ENCODE measurements around the gene ITGA1.

The ITGA1 gene

GRCh38 chr5:52827815-52828214 lies 40.1 kb downstream of the ITGA1 start:
- TF ChIP-seq JUND (IDR thresholded peaks at IDR 0.05; ENCODE audit: low read depth) = no peak
- in situ Hi-C loops (cut with HindIII; ENCODE audit: low pct_unique_long_range_greater_than_20kb, low sequenced_read_pairs) = no loop called here
- no peak for DNase-seq (ENCODE audit: low read depth in 1 of 2, low spot score in 1 of 2)

GRCh38 chr5:52829664-52830063 lies 41.9 kb downstream of the ITGA1 start:
- in situ Hi-C loops (cut with HindIII; ENCODE audit: low pct_unique_long_range_greater_than_20kb, low sequenced_read_pairs) = no loop called here
- no peak for DNase-seq (ENCODE audit: low read depth in 1 of 2, low spot score in 1 of 2)
- no peak for TF ChIP-seq JUND (IDR thresholded peaks at IDR 0.05; ENCODE audit: low read depth)

GRCh38 chr5:52830650-52831049 lies 42.9 kb downstream of the ITGA1 start:
- no peak for TF ChIP-seq JUND (IDR thresholded peaks at IDR 0.05; ENCODE audit: low read depth)
- in situ Hi-C loops (cut with HindIII; ENCODE audit: low pct_unique_long_range_greater_than_20kb, low sequenced_read_pairs) = no loop called here
- no peak for DNase-seq (ENCODE audit: low read depth in 1 of 2, low spot score in 1 of 2)

GRCh38 chr5:52831786-52832511 lies 44.2 kb downstream of the ITGA1 start:
- no peak for DNase-seq (ENCODE audit: low read depth in 1 of 2, low spot score in 1 of 2)
- in situ Hi-C loops (cut with HindIII; ENCODE audit: low pct_unique_long_range_greater_than_20kb, low sequenced_read_pairs) = no loop called here

GRCh38 chr5:52834320-52834719 lies 46.6 kb downstream of the ITGA1 start:
- TF ChIP-seq JUND (IDR thresholded peaks at IDR 0.05; ENCODE audit: low read depth) = no peak
- no peak for DNase-seq (ENCODE audit: low read depth in 1 of 2, low spot score in 1 of 2)
- in situ Hi-C loops (cut with HindIII; ENCODE audit: low pct_unique_long_range_greater_than_20kb, low sequenced_read_pairs) = no loop called here

More at GRCh38 chr5:52831786-52832511, 44.2 kb downstream of the ITGA1 start:
- TF ChIP-seq JUND (IDR thresholded peaks at IDR 0.05; ENCODE audit: low read depth) = no peak

- no peak for TF ChIP-seq JUND (IDR thresholded peaks at IDR 0.05; ENCODE audit: low read depth)
- DNase-seq (ENCODE audit: low read depth in 1 of 2, low spot score in 1 of 2) = peak in 1 of 2 experiments; percentile 10
- in situ Hi-C loops (cut with HindIII; ENCODE audit: low pct_unique_long_range_greater_than_20kb, low sequenced_read_pairs) = no loop called here
These were observed 49.4 kb downstream of the ITGA1 start for GRCh38 chr5:52837068-52837467.

GRCh38 chr5:52837591-52838001 lies 49.9 kb downstream of the ITGA1 start:
- TF ChIP-seq JUND (IDR thresholded peaks at IDR 0.05; ENCODE audit: low read depth) = no peak
- no peak for DNase-seq (ENCODE audit: low read depth in 1 of 2, low spot score in 1 of 2)
- in situ Hi-C loops (cut with HindIII; ENCODE audit: low pct_unique_long_range_greater_than_20kb, low sequenced_read_pairs) = no loop called here

GRCh38 chr5:52838326-52839015 lies 50.8 kb downstream of the ITGA1 start:
- in situ Hi-C loops (cut with HindIII; ENCODE audit: low pct_unique_long_range_greater_than_20kb, low sequenced_read_pairs) = no loop called here
- DNase-seq (ENCODE audit: low read depth in 1 of 2, low spot score in 1 of 2) = no peak
- TF ChIP-seq JUND (IDR thresholded peaks at IDR 0.05; ENCODE audit: low read depth) = no peak

GRCh38 chr5:52839285-52839684 lies 51.6 kb downstream of the ITGA1 start:
- no peak for DNase-seq (ENCODE audit: low read depth in 1 of 2, low spot score in 1 of 2)
- TF ChIP-seq JUND (IDR thresholded peaks at IDR 0.05; ENCODE audit: low read depth) = no peak
- in situ Hi-C loops (cut with HindIII; ENCODE audit: low pct_unique_long_range_greater_than_20kb, low sequenced_read_pairs) = no loop called here

GRCh38 chr5:52840277-52841050 lies 52.7 kb downstream of the ITGA1 start:
- no peak for TF ChIP-seq JUND (IDR thresholded peaks at IDR 0.05; ENCODE audit: low read depth)
- DNase-seq (ENCODE audit: low read depth in 1 of 2, low spot score in 1 of 2) = no peak
- in situ Hi-C loops (cut with HindIII; ENCODE audit: low pct_unique_long_range_greater_than_20kb, low sequenced_read_pairs) = no loop called here

GRCh38 chr5:52841114-52841513 lies 53.4 kb downstream of the ITGA1 start:
- in situ Hi-C loops (cut with HindIII; ENCODE audit: low pct_unique_long_range_greater_than_20kb, low sequenced_read_pairs) = no loop called here
- DNase-seq (ENCODE audit: low read depth in 1 of 2, low spot score in 1 of 2) = no peak

GRCh38 chr5:52842111-52842510 lies 54.4 kb downstream of the ITGA1 start:
- TF ChIP-seq JUND (IDR thresholded peaks at IDR 0.05; ENCODE audit: low read depth) = no peak
- in situ Hi-C loops (cut with HindIII; ENCODE audit: low pct_unique_long_range_greater_than_20kb, low sequenced_read_pairs) = no loop called here
- no peak for DNase-seq (ENCODE audit: low read depth in 1 of 2, low spot score in 1 of 2)

More at GRCh38 chr5:52841114-52841513, 53.4 kb downstream of the ITGA1 start:
- TF ChIP-seq JUND (IDR thresholded peaks at IDR 0.05; ENCODE audit: low read depth) = no peak

- DNase-seq (ENCODE audit: low read depth in 1 of 2, low spot score in 1 of 2) = no peak
- TF ChIP-seq JUND (IDR thresholded peaks at IDR 0.05; ENCODE audit: low read depth) = no peak
- in situ Hi-C loops (cut with HindIII; ENCODE audit: low pct_unique_long_range_greater_than_20kb, low sequenced_read_pairs) = no loop called here
These were observed 57.2 kb downstream of the ITGA1 start for GRCh38 chr5:52844885-52845284.

Measured in T47D (cell line).